GM18520 (cell line): ENCODE measurements around the gene KLHL26.

Experiments
- ATAC-seq: cut with Tn5 transposase; IDR thresholded peaks from one replicate; pipeline ENCODE4 v1.9.1; 2021; ENCODE audit not compliant: unreplicated experiment

KLHL26 gene

GRCh38 chr19:18683109-18683957 lies 46.5 kb downstream of the KLHL26 start, which contains the start of gene CRTC1:
TSS of gene CRTC1 (plus strand) at chr19:18683680. CDS start at chr19:18683703, 23 bp downstream.
- peak; percentile 57 for ATAC-seq

- ATAC-seq, result peak; percentile 6
These were observed 47.3 kb downstream of the KLHL26 start for GRCh38 chr19:18683958-18684641.

DNA sequence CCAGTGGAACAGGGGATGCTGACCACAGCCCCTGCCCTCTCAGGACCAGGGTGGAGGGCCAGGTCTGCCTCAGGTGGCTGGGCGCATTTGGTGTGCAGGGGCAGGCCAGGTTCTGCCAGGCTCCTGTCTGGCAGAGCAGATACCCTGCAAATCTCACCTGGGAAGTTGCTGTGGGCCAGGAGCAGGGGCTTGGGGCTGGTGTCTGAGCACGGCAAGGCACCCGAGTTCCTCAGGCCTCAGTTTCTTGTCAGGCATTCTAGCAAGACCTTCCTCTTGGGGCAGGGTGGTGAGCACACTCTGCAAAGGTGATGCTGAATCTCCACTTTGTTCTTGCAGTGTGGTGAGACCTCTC lies 47.8 kb downstream of the KLHL26 start:
- no peak for ATAC-seq

GRCh38 chr19:18685597-18686190 lies 48.9 kb downstream of the KLHL26 start:
- no peak for ATAC-seq

- ATAC-seq, result no peak
These were observed 51.1 kb downstream of the KLHL26 start for GRCh38 chr19:18687740-18688465.

GRCh38 chr19:18696023-18696422 lies 59.2 kb downstream of the KLHL26 start:
- no peak for ATAC-seq

- ATAC-seq, result no peak
These were observed 60.9 kb downstream of the KLHL26 start for GRCh38 chr19:18697680-18698079.

DNA sequence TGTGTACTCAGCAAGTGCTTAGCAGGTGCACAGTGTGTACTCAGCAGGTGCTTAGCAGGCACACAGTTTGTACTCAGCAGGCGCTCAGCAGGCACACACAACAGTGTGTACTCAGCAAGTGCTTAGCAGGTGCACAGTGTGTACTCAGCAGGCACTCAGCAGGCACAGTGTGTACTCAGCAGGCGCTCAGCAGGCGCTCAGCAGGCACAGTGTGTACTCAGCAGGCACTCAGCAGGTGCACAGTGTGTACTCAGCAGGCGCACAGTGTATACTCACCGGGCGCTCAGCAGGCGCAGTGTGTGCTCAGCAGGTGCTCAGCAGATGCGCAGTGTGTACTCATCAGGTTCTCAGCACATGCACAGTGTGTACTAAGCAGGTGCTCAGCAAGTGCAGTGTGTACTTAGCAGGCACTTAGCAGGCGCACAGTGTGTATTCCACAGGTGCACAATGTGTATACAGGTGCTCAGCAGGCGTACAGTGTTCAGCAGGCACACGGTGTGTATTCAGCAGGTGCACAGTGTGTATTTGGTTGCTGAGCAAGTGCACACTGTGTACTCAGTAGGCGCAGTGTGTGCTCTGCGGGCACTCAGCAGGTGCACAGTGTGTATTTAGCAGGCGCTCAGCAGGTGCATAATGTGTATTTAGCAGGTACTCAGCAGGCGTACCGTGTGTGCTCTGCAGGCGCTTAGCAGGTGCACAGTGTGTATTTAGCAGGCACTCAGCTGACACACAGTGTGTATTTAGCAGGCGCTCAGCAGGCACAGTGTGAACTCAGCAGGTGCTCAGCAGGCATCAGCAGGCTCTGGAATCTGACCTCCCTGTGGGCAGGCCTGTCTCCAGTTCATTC lies 61.7 kb downstream of the KLHL26 start:
- ATAC-seq, result no peak

- ATAC-seq, result no peak
These were observed 62.7 kb downstream of the KLHL26 start for GRCh38 chr19:18699403-18700054.

DNA sequence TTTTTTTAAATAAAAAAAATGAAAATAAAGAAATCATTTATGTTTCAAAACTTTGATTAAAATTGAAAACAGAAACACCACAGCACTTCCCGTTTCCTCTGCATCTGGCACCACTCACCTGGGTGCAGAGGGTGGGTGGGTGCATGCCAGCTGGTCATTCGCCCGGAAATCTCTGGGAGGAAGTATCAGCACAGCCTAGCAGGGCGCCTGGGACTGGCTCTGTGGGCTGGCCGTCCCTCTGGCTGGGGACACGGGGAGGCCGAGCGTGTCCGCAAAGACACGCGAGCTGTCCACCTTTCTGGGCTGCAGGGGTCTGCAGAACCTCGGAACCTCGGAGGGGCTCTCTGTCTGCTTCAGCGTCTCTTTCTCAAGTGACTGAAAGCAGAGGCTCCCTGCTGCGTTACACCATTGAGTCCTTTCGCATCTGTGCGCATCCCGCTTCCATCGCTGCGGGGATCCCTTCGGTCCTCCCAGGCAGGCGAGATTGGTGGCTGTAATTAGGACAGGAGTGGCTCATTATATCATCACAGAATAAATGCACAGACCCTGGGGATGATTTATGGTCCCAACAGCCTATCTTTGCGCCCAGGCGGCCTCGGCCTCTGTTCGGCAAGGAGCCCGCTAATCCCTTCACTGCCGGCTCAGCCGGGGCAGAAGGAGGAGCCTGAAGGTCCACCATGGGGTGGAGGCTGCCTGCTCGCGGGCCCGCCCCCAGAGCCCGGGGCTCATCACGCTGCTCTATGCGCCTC lies 63.8 kb downstream of the KLHL26 start:
- peak; percentile 53 for ATAC-seq

- peak; percentile 26 for ATAC-seq
These were observed 64.4 kb downstream of the KLHL26 start for GRCh38 chr19:18701250-18701608.

- ATAC-seq, result no peak
These were observed 67.2 kb downstream of the KLHL26 start for GRCh38 chr19:18704054-18704453.

DNA sequence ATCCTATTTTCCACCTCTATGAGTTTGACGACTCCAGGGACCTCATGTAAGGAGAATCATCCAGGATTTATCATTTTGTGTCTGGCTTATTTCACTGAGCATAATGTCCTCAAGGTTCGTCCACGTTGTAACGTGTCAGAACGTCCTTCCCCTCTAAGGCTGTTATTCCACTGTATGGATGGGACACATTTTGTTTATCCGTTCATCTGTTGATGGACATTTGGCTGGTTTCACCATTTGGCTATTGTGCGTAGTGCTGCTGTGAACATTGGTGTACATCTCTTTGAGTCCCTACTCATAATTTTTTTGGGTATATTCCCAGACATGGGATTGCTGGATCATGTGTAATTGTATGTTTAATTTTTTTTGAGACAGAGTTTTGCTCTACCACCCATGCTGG lies 68.1 kb downstream of the KLHL26 start:
- no peak for ATAC-seq

DNA sequence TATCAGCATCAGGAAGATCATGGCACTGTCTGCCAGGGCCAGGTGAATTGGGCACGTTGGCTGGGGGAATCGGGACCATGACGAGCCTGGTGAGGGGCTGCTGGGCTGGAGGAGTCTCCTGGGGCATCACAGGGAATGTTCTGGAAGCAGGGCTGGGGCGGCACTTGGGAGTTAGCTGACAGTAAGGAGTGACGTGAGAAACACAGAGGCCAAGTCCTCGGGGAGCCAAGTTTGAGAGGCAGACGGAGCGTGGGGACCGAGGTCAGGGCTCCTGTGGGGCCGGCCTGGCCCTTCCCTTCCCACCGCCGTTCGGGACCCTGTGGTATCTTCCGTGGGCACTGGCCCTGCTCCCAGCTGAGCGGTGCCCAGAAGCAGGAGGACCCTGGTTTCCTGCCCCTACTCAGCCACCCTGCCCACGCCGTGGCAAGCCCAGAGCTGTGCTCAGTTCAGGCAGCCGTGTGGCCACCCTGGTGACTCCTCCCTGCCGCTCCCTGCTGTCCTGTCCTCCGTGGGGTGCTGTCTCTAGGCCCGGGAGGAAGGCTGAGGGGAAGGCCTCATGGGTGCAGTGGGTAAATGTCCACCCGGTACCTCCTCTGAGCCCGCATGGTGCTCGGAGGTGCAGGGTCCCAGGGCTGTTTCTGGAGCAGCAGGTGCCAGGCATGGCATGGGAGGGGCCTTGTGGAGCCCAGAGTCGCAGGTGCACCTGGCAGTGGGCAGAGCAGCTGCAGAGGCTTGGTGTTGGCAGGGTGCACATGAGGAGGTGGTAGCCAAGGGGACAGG lies 71.8 kb downstream of the KLHL26 start:
- ATAC-seq, result no peak

DNA sequence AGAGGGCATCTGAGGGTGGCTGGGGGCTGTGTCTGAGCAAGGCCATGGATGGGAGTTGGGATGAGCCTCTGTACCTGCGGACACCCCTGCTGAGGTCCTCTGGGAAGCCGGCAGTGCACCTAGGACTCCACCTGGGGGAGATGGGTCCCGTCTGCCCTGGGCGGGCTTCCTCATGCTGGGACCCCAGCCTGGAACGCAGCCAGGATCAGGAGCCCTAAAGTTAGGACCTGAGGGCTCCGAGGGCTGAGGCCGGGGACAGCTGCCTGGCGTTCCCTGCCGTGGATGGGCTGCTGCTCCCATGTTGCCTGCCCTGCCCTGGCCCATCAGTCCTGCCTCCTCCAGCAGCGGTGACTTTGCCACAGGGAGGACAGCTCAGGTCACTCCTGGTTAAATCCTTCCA lies 72.7 kb downstream of the KLHL26 start:
- ATAC-seq, result no peak

- no peak for ATAC-seq
These were observed 73.4 kb downstream of the KLHL26 start for GRCh38 chr19:18710186-18710585.

- no peak for ATAC-seq
These were observed 74.3 kb downstream of the KLHL26 start for GRCh38 chr19:18710996-18711751.

DNA sequence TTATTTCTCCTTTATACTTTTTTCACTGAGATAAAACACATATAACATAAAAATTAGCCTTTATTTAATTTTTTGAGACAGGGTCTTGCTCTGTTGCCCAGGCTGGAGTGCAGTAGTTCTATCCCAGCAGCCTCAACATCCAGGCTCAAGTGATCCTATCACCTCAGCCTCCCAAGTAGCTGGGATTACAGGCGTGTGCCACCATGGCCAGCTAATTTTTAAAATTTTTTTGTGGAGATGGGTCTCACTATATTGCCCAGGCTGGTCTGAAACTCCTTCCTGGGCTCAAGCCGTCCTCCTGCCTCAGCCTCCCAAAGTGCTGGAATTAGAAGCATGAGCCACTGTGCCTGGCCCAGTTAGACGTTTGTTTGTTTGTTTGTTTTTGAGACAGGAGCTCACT lies 75.1 kb downstream of the KLHL26 start:
- ATAC-seq, result no peak
